Right lobe of liver (tissue), 6 donors: Measurements from ENCODE around the gene LHFPL4. TPM values are rescaled to one million over a fixed set of nuclear protein-coding genes. Genes with fewer than 3 reads are reported as not detected.

ENCODE experiments used
- ATAC-seq, 4 donors: fragments of 200-7000 bp; cut with Tn5 transposase; one replicate each; pipeline ENCODE4 v1.9.1; 2020; ENCODE audit warnings: mild to moderate bottlenecking in 4 of 4, moderate library complexity in 4 of 4
- DNase-seq, 3 donors: peaks; one replicate each; pipeline ENCODE4 v3.0.0-alpha.2; 2020
- H3K27ac ChIP-seq, 3 donors: fragments of 200-600 bp; one replicate each; pipeline ENCODE4 v1.8.0; 2022
- H3K27me3 ChIP-seq, 2 donors: fragments of 200-600 bp; one replicate each; pipeline ENCODE4 v1.8.0; 2022
- H3K36me3 ChIP-seq, 4 donors: fragments of 200-600 bp; sonication (generic) in 1 of 4; one replicate each; pipeline versions ENCODE4 v1.5.1 to v1.8.0; 2017 to 2022; ENCODE audit warnings: control low read depth in 1 of 4
- H3K4me1 ChIP-seq, 4 donors: fragments of 200-600 bp; sonication (generic) in 1 of 4; one replicate each; pipeline versions ENCODE4 v1.5.1 to v1.8.0; 2017 to 2022; ENCODE audit warnings: control low read depth in 1 of 4
- H3K4me3 ChIP-seq, 3 donors: fragments of 200-600 bp; one replicate each; pipeline ENCODE4 v1.8.0; 2022
- H3K9me3 ChIP-seq, 4 donors: fragments of 200-600 bp; sonication (generic) in 1 of 4; one replicate each; pipeline versions ENCODE4 v1.5.1 to v1.8.0; 2017 to 2022; ENCODE audit warnings: control low read depth in 1 of 4
- CTCF ChIP-seq, 4 donors: fragments of 200-600 bp in 3 of 4; fragments of 450-650 bp in 1 of 4; IDR thresholded peaks; one replicate each; pipeline versions ENCODE4 v1.5.1 to v1.8.0; 2016 to 2022; ENCODE audit warnings: antibody characterized with exemption in 4 of 4, mild to moderate bottlenecking in 2 of 4
- POLR2A ChIP-seq: fragments of 450-650 bp; IDR thresholded peaks from one replicate; pipeline ENCODE4 v1.6.1; 2017; ENCODE audit warnings: antibody characterized with exemption, mild to moderate bottlenecking
- WGBS: methylation state at CpG from one replicate; pipeline ENCODE4 v1.1.6; 2018; ENCODE audit warnings: low coverage, low lambda C conversion rate; ENCODE audit not compliant: insufficient coverage; ENCODE audit errors: missing lambda C conversion rate; 5-methylcytosine and 5-hydroxymethylcytosine counted together
- intact Hi-C, 2 donors: fragments of 100-400 bp; cut with DNase I; formaldehyde crosslinking; loops; one replicate each; pipeline versions ENCODE4 v1.11.2 to v1.14.1; 2022
- total RNA-seq, 6 experiments: library from RNA; depleted of rRNA in 2 of 6; stranded (reverse); fragments of >200 nt in 2 of 6; fragmentation: NEBNext Ultra II Directional in 3 of 6; extraction: Animal tissue kit (Norgen Biotek cat#: 25700) in 3 of 6; gene quantifications; one replicate each; pipeline versions ENCODE4 v1.1.0 to v1.2.4, GENCODE V29; 2016 to 2023
- donor health status: DM: no; HTN: yes; CAD: no.
- donor health status: DM: no; HTN: no; CAD: no.
- donor health status: DM: no; HTN: no; CAD: no.
- donor health status: DM: no; HTN: yes; CAD: no.
- donor health status: DM: no; HTN: yes; CAD: no.

LHFPL4 gene
- total RNA-seq, 6 experiments from 2014 or later, result 0.07 TPM; not detected in 5

DNA sequence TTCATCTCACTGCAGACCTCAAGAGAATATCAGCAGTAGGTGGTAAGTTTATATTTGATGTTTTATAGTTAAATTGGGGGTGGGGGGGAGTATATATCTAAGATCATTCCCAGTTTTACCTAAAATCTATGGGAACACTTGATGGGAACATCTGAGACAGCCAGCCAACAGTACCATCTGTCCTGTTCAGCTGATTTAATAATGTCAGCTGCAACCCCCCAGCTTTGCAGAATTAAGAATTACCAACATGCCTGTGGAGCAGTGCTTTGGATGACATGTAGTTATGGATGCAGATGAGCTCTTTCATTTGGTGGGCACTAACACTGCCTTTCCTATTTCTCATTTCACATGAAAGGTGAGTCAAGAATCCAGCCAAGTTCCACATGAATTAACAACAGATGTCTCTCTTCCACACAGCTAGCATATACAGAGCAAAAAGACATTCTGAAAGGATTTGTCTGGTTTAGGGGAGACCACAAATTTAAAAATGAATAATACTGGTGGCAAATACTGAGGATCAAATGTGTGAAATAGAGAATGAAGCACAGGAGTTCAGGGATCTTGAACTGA lies 80.0 kb downstream of the LHFPL4 start:
- Histone ChIP-seq H3K27ac (no peak overlapping the region), H3K4me3 (no peak overlapping the region), H3K4me1 (no peaks in the 10 kb centered on the region), H3K27me3 (no peaks in the 10 kb centered on the region), H3K9me3 (no peaks in the 10 kb centered on the region), H3K36me3 (peaks cover 4 to 99% (median 63%) of the 10 kb centered on the region in 4 donors)
- DNase-seq (no peak), ATAC-seq (no peak)
- TF ChIP-seq CTCF (IDR thresholded peaks at IDR 0.05) (no peak), POLR2A (no peak)
- intact Hi-C loops, result no loop called here

GRCh38 chr3:9469986-9470385 lies 83.6 kb downstream of the LHFPL4 start:
- ATAC-seq (no peak), DNase-seq (no peak)
- no peaks in the 10 kb centered on the region for H3K9me3 ChIP-seq
- no peak overlapping the region for H3K27ac ChIP-seq
- 80% methylated on average over 3 of the region's 3 CpGs for WGBS
- H3K27me3 ChIP-seq, result no peaks in the 10 kb centered on the region
- TF ChIP-seq POLR2A (no peak), CTCF (IDR thresholded peaks at IDR 0.05) (no peak)
- H3K4me3 ChIP-seq, result no peak overlapping the region
- intact Hi-C loops, result no loop called here
- H3K4me1 ChIP-seq, result no peaks in the 10 kb centered on the region
- H3K36me3 ChIP-seq, result peaks cover 14 to 100% (median 65%) of the 10 kb centered on the region in 4 donors

GRCh38 chr3:9468460-9468859 lies 85.2 kb downstream of the LHFPL4 start:
- no peaks in the 10 kb centered on the region for H3K4me1 ChIP-seq
- H3K4me3 ChIP-seq, result no peak overlapping the region
- ATAC-seq (no peak), DNase-seq (no peak)
- no peaks in the 10 kb centered on the region for H3K27me3 ChIP-seq
- TF ChIP-seq POLR2A, result no peak
- no peak for TF ChIP-seq CTCF (IDR thresholded peaks at IDR 0.05)
- peaks cover 17 to 100% (median 59%) of the 10 kb centered on the region in 4 donors for H3K36me3 ChIP-seq
- intact Hi-C loops, result no loop called here
- H3K27ac ChIP-seq, result no peak overlapping the region
- H3K9me3 ChIP-seq, result no peaks in the 10 kb centered on the region
- WGBS, result 86% methylated on average over 7 of the region's 7 CpGs

- H3K4me3 ChIP-seq, result no peak overlapping the region
- H3K27me3 ChIP-seq, result no peaks in the 10 kb centered on the region
- no peaks in the 10 kb centered on the region for H3K9me3 ChIP-seq
- 87% methylated on average over 3 of the region's 3 CpGs for WGBS
- no peaks in the 10 kb centered on the region for H3K4me1 ChIP-seq
- intact Hi-C loops, result no loop called here
- no peak overlapping the region for H3K27ac ChIP-seq
- no peak for ATAC-seq
- peaks cover 17 to 100% (median 55%) of the 10 kb centered on the region in 4 donors for H3K36me3 ChIP-seq
- no peak for TF ChIP-seq POLR2A
- TF ChIP-seq CTCF (IDR thresholded peaks at IDR 0.05), result no peak
- no peak for DNase-seq
Observed at GRCh38 chr3:9467451-9467850, 86.2 kb downstream of the LHFPL4 start.
